OCI-LY3 (cell line): Measurements from ENCODE around the gene TUBG1.

Experiments
- CTCF ChIP-seq: fragments of 200-600, 300-600 bp; sonication (generic); IDR thresholded peaks from 2 replicates; pipeline ENCODE4 v1.5.1; 2014; ENCODE audit warnings: antibody characterized with exemption, low read length, low read depth
- EZH2phosphoT487 ChIP-seq: fragments of 200-600 bp; shearing (Covaris generic); IDR thresholded peaks from 2 replicates; pipeline ENCODE4 v1.6.1; 2018; ENCODE audit warnings: antibody characterized with exemption, mixed run types, low read depth

- TF ChIP-seq CTCF = 0 out of 2 replicates have a peak, but pooled peaks have one; percentile 12
- no peak for TF ChIP-seq EZH2phosphoT487
Observed at GRCh38 chr17:42609182-42609813, at the start of gene TUBG1, which contains the start of gene RETREG3.
